Left lung (tissue), 14 donors: ENCODE measurements around the gene LIAS. TPM values are rescaled to one million over a fixed set of nuclear protein-coding genes. Genes with fewer than 3 reads are reported as not detected.
"Not testable (repeated sequence)": the region's sequence is repeated elsewhere in the genome, so short reads cannot be mapped to it uniquely, and the experiment has no call there.

Experiments used
- ATAC-seq: fragments of 200-7000 bp; cut with Tn5 transposase; one replicate; pipeline ENCODE4 v1.9.1; 2020; ENCODE audit warnings: moderate library complexity
- DNase-seq, 4 donors: peaks; one replicate each; pipeline ENCODE4 v3.0.0-alpha.2; 2013 to 2020
- H3K27ac ChIP-seq, 2 donors: fragments of 200-600 bp; sonication (generic) in 1 of 2; one replicate each; pipeline versions ENCODE4 v1.5.0 to v1.8.0; 2020 to 2021
- H3K27me3 ChIP-seq, 2 donors: fragments of 200-600 bp; sonication (generic) in 1 of 2; one replicate each; pipeline versions ENCODE4 v1.5.0 to v1.8.0; 2020 to 2021
- H3K36me3 ChIP-seq, 2 donors: fragments of 200-600 bp; sonication (generic) in 1 of 2; one replicate each; pipeline versions ENCODE4 v1.5.0 to v1.8.0; 2020 to 2021
- H3K4me1 ChIP-seq, 2 donors: fragments of 200-600 bp; one replicate each; pipeline ENCODE4 v1.8.0; 2021
- H3K4me3 ChIP-seq, 2 donors: fragments of 200-600 bp; sonication (generic) in 1 of 2; one replicate each; pipeline versions ENCODE4 v1.5.0 to v1.8.0; 2020 to 2021; ENCODE audit warnings: mild to moderate bottlenecking in 1 of 2
- H3K9me3 ChIP-seq, 2 donors: fragments of 200-600 bp; sonication (generic) in 1 of 2; one replicate each; pipeline versions ENCODE4 v1.5.0 to v1.8.0; 2020 to 2021
- intact Hi-C, 2 donors: fragments of 100-400 bp; cut with DNase I; formaldehyde crosslinking; loops; one replicate each; pipeline versions ENCODE4 v1.11.2 to v1.14.2; 2022
- long read RNA-seq, 12 donors: library from polyadenylated mRNA in 2 of 12; unstranded in 2 of 12; transcript quantifications; one replicate each; pipeline ENCODE4 v2.0.0 and lab custom pipeline, GENCODE V29; 2019 to 2026
- polyA plus RNA-seq, 6 donors: library from polyadenylated mRNA; unstranded; fragments of 120-200 nt; gene quantifications; one replicate each; pipeline ENCODE4 v1.2.1, GENCODE V29; 2013; ENCODE audit not compliant: insufficient read length in 6 of 6
- total RNA-seq, 2 donors: library from RNA; stranded (reverse); fragmentation: NEBNext Ultra II Directional; extraction: Animal tissue kit (Norgen Biotek cat#: 25700); gene quantifications; one replicate each; pipeline ENCODE4 v1.2.1, GENCODE V29; 2021
- TF ChIP-seq, protein P1 (sequence below), 2 donors: fragments of 200-600 bp; sonication (generic) in 1 of 2; IDR thresholded peaks; one replicate each; pipeline versions ENCODE4 v1.5.0 to v1.8.0; 2021; ENCODE audit warnings: antibody characterized with exemption in 2 of 2
- donor health status: DM: no; HTN: yes; CAD: no.
- donor health status: DM: no; HTN: no; CAD: no.

The LIAS gene
- total RNA-seq (10 to 100 TPM in 1 of 2 donors, 1 to 10 TPM in 1; 9.6 to 11.0 TPM), polyA plus RNA-seq (10 to 100 TPM; 26.8 to 36.6 (median 30.0) TPM)
- long read RNA-seq, donor 1, full-length matches to known transcripts = 7 of 7 reads
- long read RNA-seq, donor 1, partial matches to known transcripts = 0 of 7 reads
- long read RNA-seq, donor 1, other reads (novel, unspliced or antisense) = 0 of 7 reads
- long read RNA-seq, donor 2, full-length matches to known transcripts = 3 of 18 reads
- long read RNA-seq, donor 2, partial matches to known transcripts = 0 of 18 reads
- long read RNA-seq, donor 2, other reads (novel, unspliced or antisense) = 15 of 18 reads
- long read RNA-seq, donor 3, full-length matches to known transcripts = 5 of 5 reads
- long read RNA-seq, donor 3, partial matches to known transcripts = 0 of 5 reads
- long read RNA-seq, donor 3, other reads (novel, unspliced or antisense) = 0 of 5 reads
- long read RNA-seq, donor 4, full-length matches to known transcripts = 5 of 7 reads
- long read RNA-seq, donor 4, partial matches to known transcripts = 2 of 7 reads
- long read RNA-seq, donor 4, other reads (novel, unspliced or antisense) = 0 of 7 reads
- long read RNA-seq, donor 5, full-length matches to known transcripts = 10 of 10 reads
- long read RNA-seq, donor 5, partial matches to known transcripts = 0 of 10 reads
- long read RNA-seq, donor 5, other reads (novel, unspliced or antisense) = 0 of 10 reads
- long read RNA-seq, donor 6, full-length matches to known transcripts = 6 of 6 reads
- long read RNA-seq, donor 6, partial matches to known transcripts = 0 of 6 reads
- long read RNA-seq, donor 6, other reads (novel, unspliced or antisense) = 0 of 6 reads
- long read RNA-seq, donor 7, full-length matches to known transcripts = 6 of 6 reads
- long read RNA-seq, donor 7, partial matches to known transcripts = 0 of 6 reads
- long read RNA-seq, donor 7, other reads (novel, unspliced or antisense) = 0 of 6 reads
- long read RNA-seq, donor 8, full-length matches to known transcripts = 2 of 2 reads
- long read RNA-seq, donor 8, partial matches to known transcripts = 0 of 2 reads
- long read RNA-seq, donor 8, other reads (novel, unspliced or antisense) = 0 of 2 reads
- long read RNA-seq, donor 9 = 0 reads
- long read RNA-seq, donor 10, full-length matches to known transcripts = 3 of 3 reads
- long read RNA-seq, donor 10, partial matches to known transcripts = 0 of 3 reads
- long read RNA-seq, donor 10, other reads (novel, unspliced or antisense) = 0 of 3 reads
- long read RNA-seq, donor 11, full-length matches to known transcripts = 4 of 4 reads
- long read RNA-seq, donor 11, partial matches to known transcripts = 0 of 4 reads
- long read RNA-seq, donor 11, other reads (novel, unspliced or antisense) = 0 of 4 reads
- long read RNA-seq, donor 12, full-length matches to known transcripts = 4 of 4 reads
- long read RNA-seq, donor 12, partial matches to known transcripts = 0 of 4 reads
- long read RNA-seq, donor 12, other reads (novel, unspliced or antisense) = 0 of 4 reads

DNA sequence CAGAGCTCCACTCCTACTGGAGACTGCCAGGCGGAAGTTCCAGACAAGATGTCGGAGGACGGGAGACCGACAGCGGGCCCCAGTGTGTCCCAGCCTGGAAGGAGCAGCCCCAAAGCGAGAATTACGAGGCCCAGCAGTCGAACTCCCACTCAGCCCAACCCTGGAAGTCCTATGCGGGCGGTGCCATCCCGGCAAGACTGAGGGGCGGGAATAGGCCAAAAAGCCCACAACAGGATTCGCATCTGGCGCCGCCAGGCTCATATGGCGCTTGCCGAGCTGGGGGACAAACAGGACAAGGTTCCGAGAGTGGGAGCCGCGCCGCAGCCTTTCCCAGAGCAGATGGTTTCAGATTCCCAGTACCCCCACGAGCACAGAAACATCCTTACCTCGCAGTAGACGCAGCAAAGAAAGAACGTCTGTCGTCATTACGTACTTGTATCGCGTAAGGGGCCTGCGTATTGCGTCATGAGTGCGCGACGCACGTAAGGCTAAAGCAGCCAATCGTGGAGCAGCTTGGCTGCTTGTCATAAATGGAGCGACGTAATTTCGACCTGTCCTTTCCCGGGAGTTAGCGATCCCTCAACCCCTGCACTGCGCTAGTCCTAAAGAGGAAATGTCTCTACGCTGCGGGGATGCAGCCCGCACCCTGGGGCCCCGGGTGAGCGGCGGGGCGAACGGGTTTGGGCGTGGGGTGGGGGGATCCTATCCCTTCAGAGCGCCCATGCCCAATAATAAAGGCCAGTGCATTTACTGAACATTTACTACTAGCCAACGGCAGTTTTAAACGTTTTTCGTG is at the start of gene LIAS, which contains the start of gene RPL9:
Gene LIAS, plus strand, starts transcription at position 552 of the 796 bp plus-strand sequence. Its CDS starts 62 bp downstream, at position 614.
Gene RPL9, minus strand, starts transcription at position 418 of the 796 bp plus-strand sequence. CDS start 483 bp downstream, outside the sequence.
- H3K27me3 ChIP-seq = no peaks in the 10 kb centered on the region
- ATAC-seq (peak; percentile 95), DNase-seq (peak; percentile 89 to 99 (median 96))
- peak within 1 kb of the TSS; percentile 76 to 83 for H3K4me3 ChIP-seq
- intact Hi-C loops = no loop called here
- TF ChIP-seq, protein P1, sequence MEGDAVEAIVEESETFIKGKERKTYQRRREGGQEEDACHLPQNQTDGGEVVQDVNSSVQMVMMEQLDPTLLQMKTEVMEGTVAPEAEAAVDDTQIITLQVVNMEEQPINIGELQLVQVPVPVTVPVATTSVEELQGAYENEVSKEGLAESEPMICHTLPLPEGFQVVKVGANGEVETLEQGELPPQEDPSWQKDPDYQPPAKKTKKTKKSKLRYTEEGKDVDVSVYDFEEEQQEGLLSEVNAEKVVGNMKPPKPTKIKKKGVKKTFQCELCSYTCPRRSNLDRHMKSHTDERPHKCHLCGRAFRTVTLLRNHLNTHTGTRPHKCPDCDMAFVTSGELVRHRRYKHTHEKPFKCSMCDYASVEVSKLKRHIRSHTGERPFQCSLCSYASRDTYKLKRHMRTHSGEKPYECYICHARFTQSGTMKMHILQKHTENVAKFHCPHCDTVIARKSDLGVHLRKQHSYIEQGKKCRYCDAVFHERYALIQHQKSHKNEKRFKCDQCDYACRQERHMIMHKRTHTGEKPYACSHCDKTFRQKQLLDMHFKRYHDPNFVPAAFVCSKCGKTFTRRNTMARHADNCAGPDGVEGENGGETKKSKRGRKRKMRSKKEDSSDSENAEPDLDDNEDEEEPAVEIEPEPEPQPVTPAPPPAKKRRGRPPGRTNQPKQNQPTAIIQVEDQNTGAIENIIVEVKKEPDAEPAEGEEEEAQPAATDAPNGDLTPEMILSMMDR (IDR thresholded peaks at IDR 0.05) = no peak
- no peaks in the 10 kb centered on the region for H3K9me3 ChIP-seq
- peaks cover 7 to 57% of the 10 kb centered on the region in 2 donors for H3K36me3 ChIP-seq
- peaks cover 17 to 42% of the 10 kb centered on the region in 2 donors for H3K4me1 ChIP-seq
- H3K27ac ChIP-seq = peak within 1 kb of the TSS; percentile 91 to 95

DNA sequence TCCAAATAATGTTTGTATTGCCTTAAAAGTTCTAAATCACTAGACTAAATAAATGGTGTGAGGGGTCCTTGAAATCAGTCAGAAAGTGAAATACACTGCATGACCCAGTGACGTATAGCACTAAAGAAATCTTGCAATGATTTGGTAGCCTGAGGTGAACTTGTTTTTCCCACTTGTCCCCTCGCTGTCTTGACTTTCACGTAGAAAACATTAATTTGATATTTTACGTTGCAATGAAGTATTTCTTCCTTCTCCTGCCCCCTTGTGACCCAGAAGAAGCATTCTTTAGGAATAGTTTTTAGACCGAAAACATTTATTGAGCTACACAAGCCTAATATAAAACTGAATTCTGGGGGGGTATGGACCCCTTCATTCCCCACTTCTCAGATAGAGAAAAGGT is 48.4 kb upstream of the LIAS start:
- intact Hi-C loops = no loop called here
- no peaks in the 10 kb centered on the region for H3K4me1 ChIP-seq
- H3K27ac ChIP-seq = no peak overlapping the region
- TF ChIP-seq, protein P1 (IDR thresholded peaks at IDR 0.05) = no peak
- ATAC-seq (no peak), DNase-seq (no peak)
- H3K36me3 ChIP-seq = no peaks in the 10 kb centered on the region
- no peaks in the 10 kb centered on the region for H3K9me3 ChIP-seq
- H3K4me3 ChIP-seq = no peak overlapping the region
- no peaks in the 10 kb centered on the region for H3K27me3 ChIP-seq

DNA sequence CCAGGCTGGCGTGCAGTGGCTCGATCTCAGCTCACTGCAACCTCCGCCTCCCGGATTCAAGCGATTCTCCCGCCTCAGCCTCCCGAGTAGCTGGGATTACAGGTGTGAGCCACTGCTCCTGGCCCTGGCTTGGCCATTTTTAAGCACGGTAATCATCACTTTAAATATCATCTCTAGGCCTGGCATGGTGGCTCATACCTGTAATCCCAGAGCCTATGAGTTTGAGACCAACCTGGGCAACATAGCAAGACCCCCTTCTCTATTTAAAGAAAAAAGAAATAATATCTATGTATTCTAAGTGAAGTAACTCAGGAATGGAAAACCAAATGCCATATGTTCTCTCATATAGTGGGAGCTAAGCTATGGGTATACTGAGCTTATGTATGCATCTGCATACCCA is 47.3 kb upstream of the LIAS start:
- H3K27ac ChIP-seq, intact Hi-C loops, H3K27me3 ChIP-seq, H3K36me3 ChIP-seq, H3K4me1 ChIP-seq, ATAC-seq, H3K4me3 ChIP-seq, H3K9me3 ChIP-seq, DNase-seq: not testable (repeated sequence)

DNA sequence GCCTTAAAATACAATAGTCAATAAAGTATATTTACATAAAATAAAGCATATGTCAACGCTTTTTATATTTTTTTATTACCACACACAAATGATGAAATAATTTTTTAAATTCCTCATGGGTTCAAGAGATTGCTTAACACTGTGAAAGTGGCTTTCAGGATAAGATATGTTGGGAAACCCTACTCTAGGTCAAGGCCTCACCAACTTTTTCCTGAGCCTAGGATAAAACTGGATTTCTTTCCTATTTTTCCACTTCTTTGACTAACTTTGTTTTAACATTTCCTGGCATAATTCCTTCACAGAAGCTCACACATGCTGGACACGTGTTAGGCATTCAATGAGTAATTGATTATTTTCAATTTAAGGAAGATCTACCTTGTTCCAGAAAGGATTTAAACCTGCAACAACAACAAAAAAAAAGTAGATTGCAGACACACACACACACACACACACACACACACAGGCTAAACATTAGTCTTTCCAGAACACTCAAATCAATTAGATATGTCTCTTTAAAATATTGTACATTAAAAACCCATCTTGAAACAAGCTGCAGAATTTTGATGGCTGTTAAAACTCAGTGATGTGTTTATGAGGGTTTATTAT is 43.1 kb upstream of the LIAS start:
- no peak overlapping the region for H3K4me3 ChIP-seq
- no peaks in the 10 kb centered on the region for H3K9me3 ChIP-seq
- H3K4me1 ChIP-seq = no peaks in the 10 kb centered on the region
- H3K27me3 ChIP-seq = no peaks in the 10 kb centered on the region
- intact Hi-C loops = no loop called here
- no peaks in the 10 kb centered on the region for H3K36me3 ChIP-seq
- TF ChIP-seq, protein P1 (IDR thresholded peaks at IDR 0.05) = no peak
- DNase-seq = no peak
- H3K27ac ChIP-seq = no peak overlapping the region
- peak; percentile 20 for ATAC-seq
